ENCODE measurements around the gene CYP2A6.

CYP2A6 gene

GRCh38 chr19:40802300-40803169 lies 47.7 kb downstream of the CYP2A6 start:
- no peak for DNase-seq (ENCODE audit: low read depth in 2 of 2)

GRCh38 chr19:40801426-40802299 lies 48.6 kb downstream of the CYP2A6 start:
- DNase-seq (ENCODE audit: low read depth in 2 of 2): no peak

DNA sequence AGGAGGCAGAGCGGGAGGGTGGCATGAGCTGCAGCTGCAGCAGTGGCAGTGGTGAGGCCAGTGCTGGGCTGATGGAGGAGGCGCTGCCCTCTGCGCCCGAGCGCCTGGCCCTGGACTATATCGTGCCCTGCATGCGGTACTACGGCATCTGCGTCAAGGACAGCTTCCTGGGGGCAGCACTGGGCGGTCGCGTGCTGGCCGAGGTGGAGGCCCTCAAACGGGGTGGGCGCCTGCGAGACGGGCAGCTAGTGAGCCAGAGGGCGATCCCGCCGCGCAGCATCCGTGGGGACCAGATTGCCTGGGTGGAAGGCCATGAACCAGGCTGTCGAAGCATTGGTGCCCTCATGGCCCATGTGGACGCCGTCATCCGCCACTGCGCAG lies 49.3 kb downstream of the CYP2A6 start:
- DNase-seq (ENCODE audit: low read depth in 2 of 2): no peak

GRCh38 chr19:40800339-40800996 lies 49.8 kb downstream of the CYP2A6 start:
- DNase-seq (ENCODE audit: low read depth in 2 of 2): no peak

DNA sequence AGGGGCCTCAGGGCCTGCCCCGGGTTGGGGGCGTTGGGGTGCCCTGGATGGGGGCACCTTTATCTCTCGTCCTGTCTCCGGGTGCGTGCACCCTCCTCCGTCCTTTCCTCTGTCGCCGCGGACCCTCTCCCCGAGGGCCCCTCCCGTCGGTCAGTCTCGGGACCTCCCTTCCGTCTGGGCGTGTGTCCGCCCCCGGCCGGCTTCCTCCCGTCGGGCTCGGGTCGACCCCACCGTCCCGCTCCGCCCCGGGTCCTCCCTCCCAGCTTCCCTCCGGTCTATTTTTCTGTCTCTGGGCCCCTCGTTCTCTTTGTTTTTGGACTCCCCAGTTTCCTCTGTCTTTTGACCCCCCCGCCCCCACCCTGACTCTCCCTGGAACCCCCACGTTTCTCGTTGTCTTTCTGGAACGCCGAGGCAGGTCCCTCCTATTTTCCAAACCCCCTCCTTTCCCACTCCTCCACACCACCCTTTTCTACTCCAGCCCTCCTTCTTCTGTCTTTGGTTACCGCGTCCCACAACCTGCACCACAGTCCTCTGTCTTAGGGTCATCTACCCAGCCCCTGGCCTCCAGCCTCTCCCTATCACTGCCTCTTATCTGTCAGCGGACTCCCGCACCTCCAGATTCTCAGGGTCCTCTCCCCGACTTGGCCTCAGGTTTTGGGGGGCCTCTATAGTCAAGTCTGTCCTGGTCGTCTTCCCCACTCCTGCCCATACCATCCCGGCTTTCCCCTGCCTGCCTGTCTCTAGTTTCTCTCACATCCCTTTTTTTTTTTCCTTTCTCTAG lies 50.5 kb downstream of the CYP2A6 start:
- no peak for DNase-seq (ENCODE audit: low read depth in 2 of 2)

GRCh38 chr19:40798683-40799557 lies 51.3 kb downstream of the CYP2A6 start, which contains the start of gene EGLN2:
Gene EGLN2 (plus strand): TSS chr19:40799191. CDS start chr19:40800573, 1,382 bp downstream.
- DNase-seq (ENCODE audit: low read depth in 2 of 2): peak; percentile 100

GRCh38 chr19:40797963-40798682 lies 52.1 kb downstream of the CYP2A6 start:
- DNase-seq (ENCODE audit: low read depth in 2 of 2): no peak

DNA sequence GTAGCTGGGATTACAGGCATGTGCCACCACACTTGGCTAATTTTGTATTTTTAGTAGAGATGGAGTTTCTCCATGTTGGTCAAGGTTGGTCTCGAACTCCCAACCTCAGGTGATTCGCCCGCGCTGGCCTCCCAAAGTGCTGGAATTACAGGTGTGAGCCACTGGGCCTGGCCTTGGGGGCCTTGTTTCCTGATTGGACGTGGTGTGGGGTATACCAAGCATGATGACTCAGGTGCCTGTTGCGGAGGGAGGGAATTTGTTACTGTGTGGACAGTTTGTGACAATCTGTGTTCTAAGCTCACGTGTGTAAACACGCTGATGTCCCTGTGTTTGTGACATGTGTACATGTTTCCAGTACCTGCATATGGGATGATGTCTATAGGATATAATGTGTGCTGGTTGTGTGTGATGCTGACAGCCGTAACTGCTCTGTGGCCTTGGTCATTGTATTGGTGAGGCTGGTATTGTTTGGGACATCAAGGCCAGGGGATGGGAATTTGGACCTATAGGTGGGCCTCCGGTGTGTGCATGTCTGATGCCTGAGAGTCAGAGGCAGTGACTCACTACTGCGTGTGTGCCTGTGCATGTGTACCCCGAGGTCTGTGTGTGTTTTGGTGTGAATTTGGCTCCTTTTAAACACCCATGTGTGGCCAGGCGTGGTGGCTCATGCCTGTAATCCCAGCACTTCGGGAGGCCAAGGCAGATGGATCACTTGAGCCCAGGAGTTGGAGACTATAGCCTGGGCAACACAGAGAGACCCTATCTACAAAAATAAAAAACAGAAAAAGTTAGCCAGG lies 52.9 kb downstream of the CYP2A6 start:
- DNase-seq (ENCODE audit: low read depth in 2 of 2): no peak

All from stimulated activated CD8-positive, alpha-beta memory T cell treated with anti-CD3 and anti-CD28 coated beads, Interleukin-7, amount 100 ng/mL, for 1 hour (primary cell).